A549 (cell line): ENCODE data around the gene AGAP3. TPM values are rescaled to one million over a fixed set of nuclear protein-coding genes. Genes with fewer than 3 reads are reported as not detected.

Source experiments
- ATAC-seq, 2 experiments: fragments of 200-7000 bp in 1 of 2; fragments of >200 bp in 1 of 2; cut with Nextera tagmentation in 1 of 2; cut with Tn5 transposase in 1 of 2; 3 replicates each; pipeline versions ENCODE4 v1.8.0 to v1.9.1; 2018 to 2020; ENCODE audit warnings: mild to moderate bottlenecking in 1 of 2, moderate library complexity in 1 of 2
- CTCF ChIA-PET: fragments of 300-600 bp; sonication (Branson Sonifier 250); formaldehyde crosslinking; extraction: SDS; loops from one replicate; lab custom pipeline; 2021; ENCODE audit warnings: antibody characterized with exemption, inconsistent platforms; lab: Yijun Ruan, JAX
- POLR2A ChIA-PET: fragments of 350-600 bp; formaldehyde crosslinking; extraction: SDS; loops from one replicate; lab custom pipeline; 2021; ENCODE audit warnings: antibody characterized with exemption, inconsistent platforms; lab: Yijun Ruan, JAX
- DNase-seq, 2 experiments: peaks; one replicate each; pipeline versions ENCODE4 v3.0.0 to v3.0.0-alpha.2; 2011 to 2016; ENCODE audit warnings: low read depth in 1 of 2, low spot score in 1 of 2
- FAIRE-seq: peaks from 2 replicates; lab custom pipeline; 2011; peaks lifted over from hg19 to GRCh38; lab: Jason Lieb, UNC
- H3K27ac ChIP-seq, 2 experiments: fragments of >200 bp; sonication (Bioruptor Twin); formaldehyde crosslinking; 3 replicates each; pipeline ENCODE4 v1.5.1; 2016 to 2017
- H3K4me1 ChIP-seq: fragments of >200 bp; sonication (Bioruptor Twin); formaldehyde crosslinking; 3 replicates; pipeline ENCODE4 v1.6.1; 2016
- H3K4me2 ChIP-seq: fragments of >200 bp; sonication (Bioruptor Twin); formaldehyde crosslinking; 3 replicates; pipeline ENCODE4 v1.6.1; 2016
- H3K4me3 ChIP-seq: fragments of >200 bp; sonication (Bioruptor Twin); formaldehyde crosslinking; 3 replicates; pipeline ENCODE4 v1.5.1; 2016
- H3K9me3 ChIP-seq: fragments of >200 bp; sonication (Bioruptor Twin); formaldehyde crosslinking; 3 replicates; pipeline ENCODE4 v1.6.1; 2016
- ATOH8 ChIP-seq: fragments of 250-450 bp; sonication (Bioruptor Pico); IDR thresholded peaks from 2 replicates; pipeline ENCODE4 v1.5.0; 2020; ENCODE audit warnings: low read depth, mild to moderate bottlenecking, moderate library complexity
- CBX2 ChIP-seq: fragments of 200-600 bp; sonication (generic); IDR thresholded peaks from 2 replicates; pipeline ENCODE4 v1.6.1; 2016; ENCODE audit warnings: low read depth, mild to moderate bottlenecking, borderline replicate concordance
- CBX8 ChIP-seq: fragments of 200-600 bp; sonication (generic); IDR thresholded peaks from 2 replicates; pipeline ENCODE4 v1.6.1; 2016
- CHD4 ChIP-seq: fragments of 200-600 bp; sonication (generic); IDR thresholded peaks from 2 replicates; pipeline ENCODE4 v1.6.1; 2016; ENCODE audit warnings: antibody characterized with exemption, mild to moderate bottlenecking, borderline replicate concordance
- EHF ChIP-seq: fragments of 250-450 bp; sonication (Bioruptor Pico); IDR thresholded peaks from 2 replicates; pipeline ENCODE4 v1.5.0; 2020; ENCODE audit warnings: mild to moderate bottlenecking
- FOSB ChIP-seq: fragments of 250-450 bp; sonication (Bioruptor Pico); IDR thresholded peaks from 2 replicates; pipeline ENCODE4 v1.5.0; 2020; ENCODE audit warnings: mild to moderate bottlenecking, moderate library complexity
- GATA3 ChIP-seq: IDR thresholded peaks from 2 replicates; pipeline ENCODE4 v1.6.1; 2012; ENCODE audit warnings: borderline replicate concordance
- HES2 ChIP-seq: fragments of >200 bp; sonication (Bioruptor Twin); formaldehyde crosslinking; IDR thresholded peaks from 2 replicates; pipeline ENCODE4 v1.6.1; 2016
- HMGXB4 ChIP-seq: fragments of 250-450 bp; sonication (Bioruptor Pico); IDR thresholded peaks from 2 replicates; pipeline ENCODE4 v1.5.0; 2021; ENCODE audit warnings: mild to moderate bottlenecking, moderate library complexity, borderline replicate concordance
- HOXA7 ChIP-seq: fragments of 250-450 bp; sonication (Bioruptor Pico); IDR thresholded peaks from 2 replicates; pipeline ENCODE4 v1.5.0; 2020; ENCODE audit warnings: mild to moderate bottlenecking, moderate library complexity
- HOXB5 ChIP-seq: fragments of 250-450 bp; sonication (Bioruptor Pico); IDR thresholded peaks from 2 replicates; pipeline ENCODE4 v1.5.0; 2020; ENCODE audit warnings: mild to moderate bottlenecking, moderate library complexity
- JUN ChIP-seq, 2 experiments: fragments of >200 bp; sonication (Bioruptor Twin); formaldehyde crosslinking; IDR thresholded peaks; 2 replicates in 1 of 2; 3 replicates in 1 of 2; pipeline ENCODE4 v1.6.1; 2016 to 2017
- KDM1A ChIP-seq: fragments of 200-600 bp; sonication (generic); IDR thresholded peaks from 2 replicates; pipeline ENCODE4 v1.6.1; 2016; ENCODE audit warnings: low read depth, mild to moderate bottlenecking
- MAX ChIP-seq: IDR thresholded peaks from 2 replicates; pipeline ENCODE4 v1.6.1; 2012
- MAZ ChIP-seq: fragments of 150-350 bp; IDR thresholded peaks from 2 replicates; pipeline ENCODE4 v1.6.1; 2014; ENCODE audit warnings: antibody characterized with exemption, low read depth, low read length, borderline replicate concordance
- NFE2L2 ChIP-seq: fragments of 150-350 bp; conservative IDR thresholded peaks from 2 replicates; pipeline ENCODE4 v1.6.1; 2014; ENCODE audit warnings: low read length
- NPAS2 ChIP-seq: fragments of 250-450 bp; sonication (Bioruptor Pico); IDR thresholded peaks from 2 replicates; pipeline ENCODE4 v1.8.0; 2022; ENCODE audit warnings: mild to moderate bottlenecking, moderate library complexity, borderline replicate concordance
- NR3C1 ChIP-seq: fragments of >200 bp; sonication (Bioruptor Twin); formaldehyde crosslinking; IDR thresholded peaks from 3 replicates; pipeline ENCODE4 v1.6.1; 2017
- PBX3 ChIP-seq: IDR thresholded peaks from 2 replicates; pipeline ENCODE4 v1.6.1; 2012
- REST ChIP-seq: fragments of 200-600 bp; sonication (generic); IDR thresholded peaks from 2 replicates; pipeline ENCODE4 v1.6.1; 2016; ENCODE audit warnings: antibody characterized with exemption, mild to moderate bottlenecking, moderate library complexity
- RNF2 ChIP-seq: fragments of 200-600 bp; sonication (generic); IDR thresholded peaks from 2 replicates; pipeline ENCODE4 v1.6.1; 2016; ENCODE audit warnings: low read depth, mild to moderate bottlenecking, antibody characterized with exemption, moderate library complexity, borderline replicate concordance
- WGBS: methylation state at CpG from one replicate; pipeline ENCODE4 v1.1.6; 2017; ENCODE audit errors: missing lambda C conversion rate; 5-methylcytosine and 5-hydroxymethylcytosine counted together
- polyA plus RNA-seq, 4 experiments: library from polyadenylated mRNA; depleted of rRNA in 3 of 4; stranded (reverse); fragments of >200 nt; fragmentation: RNase III in 1 of 4; extraction: RNeasy Plus Mini Kit Qiagen cat#74134 plus additional on column Dnase treatment in 1 of 4; gene quantifications; 2 replicates in 3 of 4; 3 replicates in 1 of 4; pipeline ENCODE4 v1.2.3, GENCODE V29; 2011 to 2017

AGAP3 gene
- polyA plus RNA-seq, 2 of the 4 experiments (the other 2 are of a cell fraction) = 33.8 to 45.9 TPM

- 93% methylated on average over 31 of the region's 31 CpGs for WGBS
- no peak overlapping the region for H3K4me2 ChIP-seq
- no peak overlapping the region for H3K27ac ChIP-seq
- DNase-seq = no peak
- no peaks in the 10 kb centered on the region for H3K9me3 ChIP-seq
- no peak for FAIRE-seq
- CTCF ChIA-PET = interaction anchor here (0.7 to 6.8 kb wide), 6 partner anchors 10 to 30 kb away, joined by 3 to 40 read pairs (median 4); no protein-coding TSS in a partner anchor
- H3K4me3 ChIP-seq = no peak overlapping the region
- ATAC-seq = no peak
- POLR2A ChIA-PET = no interaction called here
- no peaks in the 10 kb centered on the region for H3K4me1 ChIP-seq
- TF ChIP-seq MAX (no peak), GATA3 (no peak), HMGXB4 (CRISPR knock-in tag) (no peak), REST (no peak), JUN (IDR thresholded peaks at IDR 0.05) (no peak), CBX2 (no peak), PBX3 (no peak), HOXB5 (CRISPR knock-in tag) (no peak), HOXA7 (CRISPR knock-in tag) (no peak), FOSB (CRISPR knock-in tag) (no peak), ATOH8 (CRISPR knock-in tag) (no peak), HES2 (no peak)
Observed at GRCh38 chr7:151141855-151142685, 55.8 kb downstream of the AGAP3 start.

GRCh38 chr7:151142686-151143040, 56.4 kb downstream of the AGAP3 start:
- CTCF ChIA-PET = interaction anchor here (0.7 to 6.8 kb wide), 6 partner anchors 9 to 40 kb away, joined by 3 to 40 read pairs (median 4); no protein-coding TSS in a partner anchor
- no peak overlapping the region for H3K4me3 ChIP-seq
- H3K9me3 ChIP-seq = no peaks in the 10 kb centered on the region
- FAIRE-seq (no peak), ATAC-seq (peak in 1 of 2 experiments; percentile 16; a peak in 1 of 6 replicates), DNase-seq (no peak)
- TF ChIP-seq FOSB (CRISPR knock-in tag) (no peak), MAZ (no peak), NFE2L2 (no peak), CHD4 (no peak), REST (no peak), CBX2 (no peak), KDM1A (no peak), NPAS2 (CRISPR knock-in tag) (no peak), RNF2 (no peak), EHF (CRISPR knock-in tag) (no peak), NR3C1 (no peak), CBX8 (no peak)
- no peak overlapping the region for H3K4me2 ChIP-seq
- 81% methylated on average over 9 of the region's 10 CpGs for WGBS
- no peaks in the 10 kb centered on the region for H3K4me1 ChIP-seq
- POLR2A ChIA-PET = no interaction called here
- no peak overlapping the region for H3K27ac ChIP-seq
